ENCODE measurements around the gene COPZ2. TPM values are rescaled to one million over a fixed set of nuclear protein-coding genes. Genes with fewer than 3 reads are reported as not detected.
"Not testable (repeated sequence)": the region's sequence is repeated elsewhere in the genome, so short reads cannot be mapped to it uniquely, and the experiment has no call there.

Gene COPZ2
- polyA plus RNA-seq, 1 donor = 15.3 TPM

DNA sequence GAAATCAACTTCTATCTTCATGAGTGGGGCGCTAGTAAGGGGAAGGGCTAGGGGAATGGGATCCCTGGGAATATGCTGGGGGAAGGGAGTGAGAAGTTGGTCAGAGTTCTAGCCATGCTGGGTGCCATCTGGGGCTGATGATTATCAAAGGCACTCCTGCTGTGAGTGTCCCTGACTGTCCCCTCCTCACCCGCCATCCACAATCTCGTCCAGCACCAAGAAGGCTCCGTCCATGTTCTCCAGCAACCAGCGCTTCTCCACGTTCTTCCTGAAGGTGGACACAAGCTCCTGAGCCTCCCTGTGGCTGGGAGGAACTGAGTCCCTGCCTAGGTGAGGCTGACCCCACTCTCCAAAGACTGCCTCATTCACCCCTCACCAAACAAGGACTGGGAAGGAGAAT is 5.6 kb downstream of the COPZ2 start:
- no peak for DNase-seq

DNA sequence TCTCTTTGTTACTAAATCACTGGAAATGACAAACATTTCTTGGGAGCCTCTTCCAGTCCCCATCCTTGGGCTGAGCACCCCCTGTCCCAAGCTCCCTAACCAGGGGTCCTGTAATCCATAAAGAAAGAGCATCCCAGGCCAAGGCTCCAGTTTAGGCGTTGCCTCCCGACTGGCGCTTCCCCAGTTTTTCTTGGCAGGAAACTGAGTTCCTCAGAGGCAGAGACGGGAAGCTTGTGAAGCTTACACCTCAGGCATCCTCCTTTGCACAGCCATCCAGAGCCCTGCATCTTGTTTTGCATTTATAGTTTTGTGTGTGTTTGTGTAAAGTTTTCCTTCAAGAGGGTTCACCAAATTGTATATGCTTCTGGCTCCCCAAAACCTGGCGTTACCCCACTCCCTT is 7.1 kb downstream of the COPZ2 start:
- no peak for DNase-seq

DNA sequence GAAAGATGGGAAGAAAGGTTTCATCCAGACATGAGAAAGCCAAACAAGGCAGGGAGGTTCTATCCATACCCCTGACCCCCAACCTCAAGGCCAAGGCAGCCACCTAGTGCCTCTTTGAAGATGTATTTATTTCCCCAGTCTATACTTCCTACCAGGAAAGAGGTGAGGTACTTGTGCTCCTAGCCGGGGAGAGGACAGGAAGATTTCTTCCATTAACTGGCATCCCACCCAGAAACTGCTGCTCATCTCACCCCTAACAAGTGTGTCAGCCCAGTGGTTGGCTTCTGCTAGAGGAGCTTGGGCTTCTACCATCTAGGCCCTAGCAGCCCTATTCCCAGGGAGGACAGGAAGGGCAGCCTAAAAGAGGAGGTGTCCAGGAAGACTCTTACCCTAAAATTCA is 8.9 kb downstream of the COPZ2 start:
- DNase-seq = no peak

DNA sequence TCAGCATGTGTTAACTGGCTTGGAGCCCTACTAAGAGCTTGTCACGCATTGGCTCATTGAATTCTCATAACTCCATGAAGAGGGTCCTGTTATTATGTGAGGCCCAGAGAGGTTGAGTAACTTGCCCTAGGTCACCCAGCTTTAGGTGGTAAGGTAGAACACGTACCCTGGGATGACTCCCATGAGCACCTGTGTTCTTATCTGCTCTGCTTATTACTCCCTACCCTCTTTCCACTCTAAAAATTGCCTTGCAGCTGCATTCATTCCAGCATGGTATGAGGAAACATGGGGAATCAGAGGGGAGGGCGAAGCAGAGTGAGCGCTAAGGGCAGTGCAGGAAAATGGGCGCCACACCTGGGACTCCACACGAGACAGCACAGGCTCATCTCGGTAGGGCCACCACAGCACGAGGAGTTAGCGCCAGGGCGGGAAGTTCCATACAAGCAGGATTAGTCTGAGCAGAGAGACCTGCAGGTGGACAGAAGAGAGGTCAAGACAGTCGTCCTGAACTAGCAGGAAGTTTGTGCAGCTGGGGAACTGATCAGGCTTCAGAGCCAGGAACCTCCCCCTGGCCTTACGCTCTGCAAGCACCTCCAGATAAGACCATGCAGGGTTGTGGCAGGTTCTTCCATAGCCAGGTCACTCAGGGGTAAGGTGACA is 10.1 kb downstream of the COPZ2 start:
- no peak for DNase-seq

DNA sequence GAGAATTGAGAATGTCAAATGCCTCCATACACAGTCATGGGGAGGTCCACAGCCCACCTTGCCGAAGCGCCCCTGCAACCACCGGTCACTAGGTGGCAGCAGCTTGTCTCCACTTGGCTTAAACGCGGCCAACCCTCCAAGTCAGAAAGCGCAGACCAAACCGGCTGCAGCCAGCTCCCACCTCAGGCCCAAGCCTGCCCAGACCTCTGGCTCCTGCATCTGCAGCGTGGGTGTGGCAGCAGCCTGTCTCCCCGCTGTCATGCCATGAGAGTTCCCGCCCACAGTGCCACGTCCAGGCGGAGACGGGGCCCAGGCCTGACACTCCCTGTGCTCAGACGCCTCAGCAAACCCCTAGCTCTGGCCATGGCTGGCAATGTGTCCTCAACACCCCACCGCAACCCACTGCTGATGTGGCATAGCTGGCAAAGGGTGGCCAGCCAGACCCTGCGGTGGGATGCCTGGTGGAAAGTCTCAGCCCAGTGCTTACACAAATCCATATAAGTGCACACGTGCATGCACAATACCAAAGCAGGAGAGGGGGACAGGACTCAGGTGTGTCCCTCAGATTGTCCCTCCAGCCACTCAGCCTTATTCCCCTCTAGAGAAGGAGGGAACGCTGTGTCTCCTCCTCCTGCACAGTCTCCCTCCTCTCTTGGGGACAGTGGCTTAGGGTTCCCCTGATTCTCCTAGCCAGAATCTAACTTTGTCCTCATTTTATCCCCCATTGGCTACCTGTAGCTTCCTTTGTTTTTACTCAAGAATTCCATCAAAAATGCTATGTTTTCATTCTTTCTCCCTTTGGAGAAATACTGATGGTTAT is 10.9 kb downstream of the COPZ2 start:
- peak; percentile 93 for DNase-seq

- DNase-seq = no peak
Observed at GRCh38 chr17:48025904-48026501, 11.6 kb downstream of the COPZ2 start.

DNA sequence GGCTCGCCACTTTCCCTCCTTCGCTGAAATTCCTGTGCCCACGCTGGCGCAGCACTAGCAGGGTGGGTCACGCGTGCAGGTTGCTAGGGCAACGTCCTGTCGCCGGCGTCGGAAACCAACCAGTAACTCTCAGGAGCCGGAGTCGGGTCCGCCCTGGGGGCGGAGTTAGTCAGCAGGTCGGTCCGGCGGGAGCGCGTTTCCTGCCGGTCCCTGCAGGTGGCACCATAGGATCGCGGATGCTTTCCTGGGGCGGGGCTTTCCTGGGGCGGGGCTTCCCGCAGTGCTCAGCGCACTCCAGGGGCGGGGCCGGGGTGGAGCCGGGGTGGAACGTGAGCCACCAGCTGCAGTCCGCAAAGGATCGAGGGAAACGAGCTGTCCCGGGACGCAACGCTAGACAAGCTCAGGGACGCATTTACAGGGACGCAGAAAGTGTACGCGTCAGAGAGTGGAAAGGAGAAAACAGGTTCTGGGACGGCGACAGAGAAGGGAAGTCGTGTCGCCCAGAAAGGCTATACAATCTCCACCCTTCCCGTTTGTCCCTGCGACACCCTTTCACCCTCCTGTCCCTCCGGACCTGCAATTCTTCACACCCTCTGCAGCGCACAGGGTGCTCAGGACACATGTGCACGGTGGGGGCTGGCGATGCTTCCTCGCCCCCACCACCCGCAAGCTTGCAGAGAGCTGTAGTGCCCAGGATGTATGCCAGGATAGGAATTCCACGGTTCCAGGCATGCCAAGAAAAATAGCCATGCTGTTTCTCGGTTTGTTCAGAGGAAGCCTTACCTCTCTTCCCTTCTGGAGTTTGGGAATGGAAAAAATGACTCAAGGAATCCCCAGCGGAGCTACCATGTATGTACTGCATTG is 12.3 kb downstream of the COPZ2 start:
- DNase-seq = peak; percentile 94

DNA sequence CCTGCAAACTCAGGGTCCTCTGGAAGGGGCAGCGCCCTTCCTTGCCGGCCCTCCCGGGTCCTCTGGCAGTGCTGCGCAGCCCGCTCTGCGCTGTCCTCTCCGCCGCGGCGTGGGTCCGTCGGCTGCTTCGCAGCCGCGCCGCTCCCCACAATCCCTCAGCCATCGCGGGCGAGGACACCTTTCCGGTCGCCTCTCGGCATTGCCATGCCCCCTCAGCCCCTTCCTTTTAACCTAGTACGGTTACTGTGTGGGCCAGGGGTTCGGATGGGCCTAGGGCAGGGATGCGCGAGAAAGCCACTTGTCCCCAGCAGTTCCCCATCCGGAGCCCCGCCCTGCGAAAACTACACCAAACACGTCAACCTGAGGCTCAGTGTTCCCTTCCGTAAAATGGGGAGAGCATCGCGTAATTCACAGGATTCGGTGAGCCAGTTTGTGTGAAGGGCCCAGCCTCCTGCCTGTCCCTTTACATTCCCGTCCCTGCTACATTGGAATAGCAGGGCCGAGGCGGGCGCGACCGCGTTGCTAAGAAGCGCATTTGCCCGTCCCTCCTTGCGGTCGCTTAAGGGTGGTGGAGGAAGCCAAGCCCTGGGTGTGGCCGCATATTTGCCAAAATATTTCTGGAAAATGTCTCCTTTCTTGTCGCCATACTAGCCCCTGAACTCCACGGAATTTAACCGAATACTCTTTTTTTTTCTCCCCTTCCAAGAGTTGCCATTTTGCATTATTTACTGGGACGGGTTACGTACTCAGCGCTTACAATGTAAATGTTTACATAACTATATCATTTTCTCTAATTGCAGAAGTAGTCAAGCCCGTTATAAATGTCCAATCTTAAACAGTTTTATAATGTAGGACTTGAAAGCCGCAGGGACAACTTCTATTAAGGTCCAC is 13.2 kb downstream of the COPZ2 start:
- DNase-seq = no peak

DNA sequence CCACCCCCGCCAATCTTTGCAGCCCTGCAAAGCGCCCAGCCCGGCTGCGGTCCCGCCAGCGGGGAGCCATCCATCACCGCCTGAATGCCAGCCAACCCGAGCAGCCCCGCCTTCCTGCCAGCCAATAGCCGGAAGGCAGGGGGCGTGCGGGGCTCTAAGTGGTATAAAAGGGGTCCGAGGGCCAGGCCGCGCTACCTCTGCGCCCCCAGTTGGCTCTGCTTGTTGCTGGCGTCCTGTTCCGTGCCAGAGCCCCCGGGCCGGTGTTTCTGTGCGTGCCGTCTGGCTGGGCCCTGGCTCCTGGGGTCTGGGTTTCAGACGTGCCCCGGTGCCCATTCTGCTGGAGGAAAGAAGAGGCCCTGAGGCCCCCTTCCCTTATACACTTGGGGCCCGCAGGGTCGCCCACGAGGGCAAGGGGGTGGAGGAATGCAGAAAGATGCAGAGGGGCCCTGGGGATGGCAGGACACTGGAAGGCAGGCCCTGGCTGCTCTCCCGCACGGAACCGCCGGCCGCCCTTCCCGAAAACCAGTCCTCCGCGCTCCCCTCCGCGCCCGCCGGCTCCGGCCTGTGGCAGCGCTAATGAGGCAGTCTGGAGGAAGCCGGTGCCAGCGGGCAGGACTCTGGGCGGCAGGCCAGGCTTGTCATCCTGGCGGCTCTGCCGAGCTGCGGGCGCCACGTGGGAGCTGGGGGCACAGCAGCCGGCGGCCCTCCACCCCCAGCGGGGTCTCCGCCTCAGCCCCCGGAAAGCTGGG is 14.0 kb downstream of the COPZ2 start:
- DNase-seq = peak; percentile 59

DNA sequence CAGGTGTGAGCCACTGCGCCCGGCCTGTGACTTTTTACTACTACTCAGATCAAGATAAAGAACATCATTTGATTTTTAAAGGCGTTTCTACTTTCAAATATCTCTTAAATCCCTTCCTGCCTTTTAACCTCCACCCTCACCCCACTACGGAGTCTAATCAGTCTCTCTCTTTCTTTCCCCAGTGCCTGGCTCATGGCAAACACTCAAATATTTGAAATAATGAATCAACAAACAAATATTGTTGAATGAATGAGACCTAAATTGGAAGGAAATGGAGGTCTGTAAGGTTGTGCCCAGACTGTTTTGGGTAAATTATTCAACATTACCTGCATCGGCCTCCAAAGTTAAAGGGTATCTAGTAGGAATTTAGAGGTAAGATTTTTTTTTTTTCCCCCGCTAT is 14.7 kb downstream of the COPZ2 start:
- DNase-seq = no peak

DNA sequence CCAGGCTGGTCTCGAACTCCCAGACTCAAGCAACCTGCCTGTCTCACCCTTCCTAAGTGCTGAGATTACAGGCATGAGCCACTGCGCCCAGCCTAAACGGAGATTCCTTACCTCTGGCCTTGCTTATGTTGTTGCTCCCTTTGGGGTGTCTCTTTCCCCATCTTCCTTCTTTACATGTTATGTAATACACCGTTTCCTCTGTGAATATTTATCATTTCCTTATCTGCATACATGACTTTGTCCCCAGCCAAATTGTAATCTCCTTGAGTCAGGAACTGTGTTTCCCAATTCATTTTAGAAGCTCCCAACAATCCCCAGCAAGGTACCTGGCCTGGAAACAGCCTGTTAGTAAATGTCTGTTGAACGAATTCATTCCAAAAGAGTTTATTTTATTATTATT is 15.7 kb downstream of the COPZ2 start:
- DNase-seq = no peak

DNA sequence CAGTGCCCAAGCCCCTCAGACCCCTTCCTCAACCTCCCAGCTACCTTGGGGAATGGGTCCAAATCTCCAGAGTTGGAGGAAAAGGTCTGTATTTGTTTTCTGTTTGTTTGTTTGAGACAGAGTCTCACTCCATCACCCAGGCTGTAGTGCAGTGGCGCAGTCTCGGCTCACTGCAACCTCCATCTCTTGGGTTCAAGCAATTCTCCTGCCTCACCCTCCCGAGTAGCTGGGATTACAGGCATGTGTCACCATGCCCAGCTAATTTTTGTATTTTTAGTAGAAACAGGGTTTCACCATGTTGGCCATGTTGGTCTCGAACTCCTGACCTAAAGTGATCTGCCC is 19.8 kb downstream of the COPZ2 start:
- DNase-seq = not testable (repeated sequence)

GRCh38 chr17:48016112-48016511 is 21.5 kb downstream of the COPZ2 start:
- DNase-seq = no peak

GRCh38 chr17:48014595-48015111 is 22.9 kb downstream of the COPZ2 start:
- no peak for DNase-seq

DNA sequence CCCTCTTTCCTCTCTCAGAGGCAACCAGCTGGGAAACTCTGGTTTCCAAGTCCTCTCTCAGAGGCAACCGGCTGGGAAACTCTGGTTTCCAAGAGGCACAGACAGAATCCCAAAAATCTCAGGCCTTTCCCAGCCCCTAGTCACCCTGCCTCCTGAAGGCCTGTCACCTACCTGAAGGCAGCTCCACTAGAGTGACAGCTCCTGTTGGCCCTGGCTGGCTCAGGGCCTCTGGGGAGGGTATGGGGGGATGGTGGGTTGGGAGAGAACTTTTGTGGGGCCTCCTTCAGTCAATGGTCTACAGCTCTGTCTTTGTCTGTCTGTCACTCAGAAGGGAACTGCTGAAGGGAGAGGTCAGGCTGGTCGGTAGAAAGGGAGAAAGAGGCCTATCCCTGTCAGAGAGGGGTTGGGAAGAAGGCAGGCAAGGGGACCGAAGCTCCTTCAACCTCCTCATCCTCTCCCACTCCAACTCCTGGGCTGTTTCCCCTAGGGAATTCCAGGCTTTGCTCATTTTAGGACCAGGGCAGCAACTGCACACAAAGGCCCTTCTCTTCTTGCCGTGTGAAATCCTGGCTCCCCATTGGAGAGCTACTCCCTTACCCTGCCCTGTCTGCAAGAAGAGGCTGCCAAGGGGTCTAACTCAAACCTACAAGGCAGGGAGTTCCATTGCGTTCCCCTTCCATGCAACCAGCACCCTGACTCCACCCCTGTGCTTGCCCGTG is 23.6 kb downstream of the COPZ2 start:
- DNase-seq = no peak

DNA sequence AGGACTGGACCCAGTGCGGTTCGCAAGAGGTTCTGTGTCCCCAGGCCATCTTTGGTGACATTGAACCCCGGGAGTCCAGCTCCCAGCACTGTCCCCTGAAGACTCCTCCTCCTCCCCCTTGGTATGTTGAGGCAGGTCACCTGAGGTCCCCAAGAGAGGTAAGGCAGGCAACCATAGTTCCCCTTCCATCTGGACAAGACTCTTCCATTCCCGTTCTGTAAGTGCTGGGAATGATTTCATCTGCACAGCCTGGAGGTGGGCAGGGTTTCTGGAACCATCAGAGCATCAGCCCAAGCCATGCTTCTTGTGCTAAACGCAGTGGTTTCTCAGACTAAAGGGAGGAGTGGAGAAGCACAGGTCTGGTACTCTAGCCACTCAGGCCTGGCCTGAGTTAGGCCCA is 24.9 kb downstream of the COPZ2 start:
- no peak for DNase-seq

DNA sequence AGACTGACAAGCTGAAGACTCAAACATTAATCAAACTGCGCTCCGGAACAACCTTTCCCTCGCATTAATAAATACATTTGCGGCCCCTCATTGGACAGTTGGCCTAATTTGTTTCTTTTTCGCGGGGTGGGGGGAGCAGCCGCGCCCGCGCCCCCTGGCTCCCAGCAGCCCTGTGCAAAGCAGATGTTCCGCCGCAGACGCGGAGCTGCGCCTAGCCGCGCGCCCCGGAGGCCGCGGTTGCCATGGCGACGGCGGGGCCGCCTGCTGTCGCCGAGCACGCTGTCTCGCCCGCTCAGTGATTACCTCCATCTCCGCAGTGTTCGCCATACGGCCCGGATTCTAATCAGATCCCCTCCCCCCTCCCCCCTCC is 25.5 kb downstream of the COPZ2 start:
- DNase-seq = no peak

DNA sequence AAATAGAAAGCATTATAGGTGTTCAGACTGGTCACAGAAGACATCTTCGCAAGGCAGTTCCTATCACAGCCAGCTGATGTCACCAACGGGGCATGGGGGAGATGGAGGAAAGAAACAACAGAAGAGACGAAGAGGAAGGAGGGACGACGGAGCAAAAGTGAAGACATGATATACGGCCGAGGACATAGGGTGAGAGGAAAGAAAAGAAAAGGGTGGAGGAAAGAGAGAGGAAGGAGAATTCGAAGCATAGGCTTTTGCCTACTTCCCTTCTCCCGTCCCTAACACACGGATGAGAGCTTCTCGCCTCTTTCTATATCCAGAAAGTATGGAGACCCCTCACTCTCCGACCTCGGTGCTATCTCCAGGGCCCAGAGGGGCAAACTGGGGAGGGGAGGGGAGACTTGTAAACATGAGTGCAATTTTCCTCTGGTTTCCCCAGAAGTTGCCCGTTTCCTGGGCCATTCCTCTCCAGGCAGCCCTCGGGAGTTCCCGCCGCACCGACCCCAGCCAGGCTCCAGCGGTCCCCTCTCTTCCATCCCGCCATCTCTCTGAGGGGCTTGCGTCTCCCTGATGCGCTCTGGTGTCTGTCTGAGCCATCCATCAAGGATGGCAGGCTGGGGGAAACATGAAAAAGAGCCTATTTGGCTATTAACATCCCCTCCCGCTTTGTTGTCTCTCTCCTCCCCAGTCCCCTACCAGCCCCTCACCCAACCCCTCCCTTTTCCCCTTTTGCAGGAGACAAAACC is 26.0 kb downstream of the COPZ2 start:
- DNase-seq = no peak

- no peak for DNase-seq
Observed at GRCh38 chr17:48010193-48010592, 27.4 kb downstream of the COPZ2 start.

All from left kidney (tissue), 2 donors.